ENCODE measurements around the gene EIF3K. TPM values are rescaled to one million over a fixed set of nuclear protein-coding genes. Genes with fewer than 3 reads are reported as not detected.

Gene EIF3K
- total RNA-seq, 4 donors from 2014 or later: 333 to 570 (median 446) TPM

DNA sequence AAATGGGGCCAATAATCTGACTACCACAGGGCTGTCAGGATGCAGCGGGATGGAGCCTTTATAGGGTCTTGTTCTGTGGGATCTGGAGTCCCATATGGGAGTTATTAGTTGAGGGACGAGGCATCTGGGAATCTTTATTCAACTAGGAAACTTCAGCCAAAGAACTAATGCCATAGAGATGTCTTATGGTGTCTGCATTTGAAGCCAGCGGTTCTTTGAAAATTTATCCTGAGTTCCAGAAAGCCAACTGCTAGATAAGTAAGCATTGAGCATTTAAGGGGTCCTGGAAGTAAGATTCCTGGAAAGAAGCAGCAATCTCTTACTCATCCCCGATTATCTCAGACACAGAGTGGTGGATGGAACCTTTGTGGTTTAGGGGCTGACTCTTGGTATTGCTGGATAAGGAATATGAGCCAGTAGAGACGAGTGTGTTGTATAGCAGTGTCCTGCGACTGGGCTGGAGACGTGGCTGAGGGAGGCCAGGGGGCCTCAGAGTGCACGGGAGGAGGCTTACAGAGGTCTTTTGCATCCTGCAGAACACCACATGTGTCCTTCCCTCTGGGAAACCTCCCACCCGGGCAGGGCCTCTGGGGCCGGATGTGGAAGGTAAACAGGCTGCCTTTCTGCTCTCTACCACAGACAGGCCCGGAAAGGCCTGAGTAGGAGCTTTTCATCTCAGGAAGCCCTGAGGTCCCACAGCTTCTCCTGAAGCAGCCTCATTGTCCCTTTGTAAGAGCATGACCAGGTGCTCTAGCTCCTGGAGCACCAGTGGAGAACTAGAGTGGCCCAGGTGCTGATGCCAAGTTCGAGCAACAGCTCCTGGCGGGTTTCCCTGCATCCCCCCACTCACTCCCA lies 57.3 kb downstream of the EIF3K start:
- peak overlapping the region in 1 of 4 donors; percentile 7 for H3K4me3 ChIP-seq
- H3K27ac ChIP-seq (replicated peaks in 1 of 4): peak overlapping the region; percentile 87 to 98 (median 96)
- 48% methylated on average over 7 of the region's 13 CpGs for WGBS
- H3K4me1 ChIP-seq: peaks cover 89 to 97% (median 95%) of the 10 kb centered on the region in 4 donors
- H3K9me3 ChIP-seq: no peaks in the 10 kb centered on the region
- intact Hi-C loops (cut with DNase I): no loop called here
- peaks cover 0 to 18% (median 2%) of the 10 kb centered on the region in 4 donors for H3K36me3 ChIP-seq
- DNase-seq (ENCODE audit: extremely low spot score): no peak
- no peaks in the 10 kb centered on the region for H3K27me3 ChIP-seq
- TF ChIP-seq, protein P1, sequence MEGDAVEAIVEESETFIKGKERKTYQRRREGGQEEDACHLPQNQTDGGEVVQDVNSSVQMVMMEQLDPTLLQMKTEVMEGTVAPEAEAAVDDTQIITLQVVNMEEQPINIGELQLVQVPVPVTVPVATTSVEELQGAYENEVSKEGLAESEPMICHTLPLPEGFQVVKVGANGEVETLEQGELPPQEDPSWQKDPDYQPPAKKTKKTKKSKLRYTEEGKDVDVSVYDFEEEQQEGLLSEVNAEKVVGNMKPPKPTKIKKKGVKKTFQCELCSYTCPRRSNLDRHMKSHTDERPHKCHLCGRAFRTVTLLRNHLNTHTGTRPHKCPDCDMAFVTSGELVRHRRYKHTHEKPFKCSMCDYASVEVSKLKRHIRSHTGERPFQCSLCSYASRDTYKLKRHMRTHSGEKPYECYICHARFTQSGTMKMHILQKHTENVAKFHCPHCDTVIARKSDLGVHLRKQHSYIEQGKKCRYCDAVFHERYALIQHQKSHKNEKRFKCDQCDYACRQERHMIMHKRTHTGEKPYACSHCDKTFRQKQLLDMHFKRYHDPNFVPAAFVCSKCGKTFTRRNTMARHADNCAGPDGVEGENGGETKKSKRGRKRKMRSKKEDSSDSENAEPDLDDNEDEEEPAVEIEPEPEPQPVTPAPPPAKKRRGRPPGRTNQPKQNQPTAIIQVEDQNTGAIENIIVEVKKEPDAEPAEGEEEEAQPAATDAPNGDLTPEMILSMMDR (IDR thresholded peaks at IDR 0.05): no peak
- TF ChIP-seq POLR2AphosphoS5 (IDR thresholded peaks at IDR 0.05): peak in 1 of 2 donors; percentile 49
- TF ChIP-seq EP300 (IDR thresholded peaks at IDR 0.05): no peak

GRCh38 chr19:38676878-38677646 lies 58.1 kb downstream of the EIF3K start:
- peak overlapping the region; percentile 87 to 98 (median 96) for H3K27ac ChIP-seq (replicated peaks in 1 of 4)
- no peak for TF ChIP-seq EP300 (IDR thresholded peaks at IDR 0.05)
- no peak for TF ChIP-seq POLR2AphosphoS5 (IDR thresholded peaks at IDR 0.05)
- no peak for TF ChIP-seq POLR2A (IDR thresholded peaks at IDR 0.05; ENCODE audit: low read depth)
- TF ChIP-seq, protein P1 (IDR thresholded peaks at IDR 0.05): no peak
- no peak overlapping the region for H3K4me3 ChIP-seq
- H3K36me3 ChIP-seq: peaks cover 0 to 18% (median 2%) of the 10 kb centered on the region in 4 donors
- no peaks in the 10 kb centered on the region for H3K27me3 ChIP-seq
- H3K4me1 ChIP-seq: peaks cover 92 to 96% (median 95%) of the 10 kb centered on the region in 4 donors
- WGBS: 68% methylated on average over 11 of the region's 11 CpGs
- intact Hi-C loops (cut with DNase I): no loop called here
- no peak for DNase-seq (ENCODE audit: extremely low spot score)
- H3K9me3 ChIP-seq: no peaks in the 10 kb centered on the region

- Histone ChIP-seq H3K27me3 (no peaks in the 10 kb centered on the region), H3K9me3 (no peaks in the 10 kb centered on the region), H3K4me1 (peaks cover 94 to 97% (median 97%) of the 10 kb centered on the region in 4 donors), H3K36me3 (peaks cover 0 to 18% (median 2%) of the 10 kb centered on the region in 4 donors), H3K27ac (replicated peaks in 1 of 4) (peak overlapping the region; percentile 87 to 98 (median 96)), H3K4me3 (no peak overlapping the region)
- TF ChIP-seq EP300 (IDR thresholded peaks at IDR 0.05) (no peak), POLR2AphosphoS5 (IDR thresholded peaks at IDR 0.05) (no peak)
- TF ChIP-seq, protein P1 (IDR thresholded peaks at IDR 0.05): no peak
- intact Hi-C loops (cut with DNase I): no loop called here
- no peak for DNase-seq (ENCODE audit: extremely low spot score)
- 82% methylated on average over 15 of the region's 15 CpGs for WGBS
Measured at GRCh38 chr19:38678217-38678890, 59.4 kb downstream of the EIF3K start.

DNA sequence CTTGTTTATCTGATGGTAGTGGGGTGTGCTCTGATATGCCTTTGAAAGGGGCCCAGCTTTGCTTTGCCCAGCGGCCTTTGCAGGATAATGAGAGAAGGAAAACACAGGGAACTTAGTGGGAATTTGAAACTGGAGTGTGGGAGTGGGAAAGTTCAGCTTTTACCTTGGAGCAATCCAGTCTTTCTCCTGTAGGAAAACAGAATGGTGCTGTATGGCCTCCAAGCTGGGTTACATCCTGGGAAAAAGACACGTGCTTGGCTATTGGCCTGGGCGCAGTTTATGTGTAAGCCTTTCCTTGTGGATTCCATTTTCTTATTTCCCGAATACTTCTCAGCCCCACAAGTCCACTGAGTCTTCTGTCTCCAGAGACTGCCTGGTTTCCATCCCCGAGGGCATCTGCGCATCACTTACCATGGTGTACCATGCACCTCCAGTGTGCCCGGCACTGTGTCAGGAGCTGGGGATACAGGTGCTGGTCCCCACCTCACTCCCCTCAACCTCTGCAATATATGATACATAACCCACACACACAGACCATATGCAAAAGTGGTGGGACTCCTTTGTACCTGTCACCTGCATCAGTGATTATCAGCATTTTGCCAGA lies 60.0 kb downstream of the EIF3K start:
- Histone ChIP-seq H3K27ac (replicated peaks in 1 of 4) (peak overlapping the region; percentile 87 to 98 (median 96)), H3K4me1 (peaks cover 97 to 100% (median 100%) of the 10 kb centered on the region in 4 donors), H3K4me3 (no peak overlapping the region), H3K9me3 (no peaks in the 10 kb centered on the region), H3K27me3 (no peaks in the 10 kb centered on the region), H3K36me3 (peaks cover 0 to 18% (median 2%) of the 10 kb centered on the region in 4 donors)
- TF ChIP-seq EP300 (IDR thresholded peaks at IDR 0.05) (no peak), POLR2A (IDR thresholded peaks at IDR 0.05; ENCODE audit: low read depth) (no peak), POLR2AphosphoS5 (IDR thresholded peaks at IDR 0.05) (no peak)
- TF ChIP-seq, protein P1 (IDR thresholded peaks at IDR 0.05): no peak
- DNase-seq (ENCODE audit: extremely low spot score): no peak
- intact Hi-C loops (cut with DNase I): no loop called here
- 78% methylated on average over 7 of the region's 7 CpGs for WGBS

Data from esophagus muscularis mucosa (tissue), 4 donors.